PFSK-1 (cell line): ENCODE results near the gene MCHR1.

Experiments
- POLR2AphosphoS5 ChIP-seq: IDR thresholded peaks from 2 replicates; pipeline ENCODE4 v1.6.1; 2012; ENCODE audit warnings: low read depth, mild to moderate bottlenecking, control low read depth, low read length, moderate library complexity
- SIN3A ChIP-seq: IDR thresholded peaks from 2 replicates; pipeline ENCODE4 v1.6.1; 2012; ENCODE audit warnings: mild to moderate bottlenecking, low read length, moderate library complexity, borderline replicate concordance; ENCODE audit not compliant: insufficient read depth
- TAF1 ChIP-seq: IDR thresholded peaks from 2 replicates; pipeline ENCODE4 v1.6.1; 2012; ENCODE audit warnings: low read length, control low read depth, borderline replicate concordance; ENCODE audit not compliant: insufficient read depth

GRCh38 chr22:40681451-40681850 lies 2.2 kb downstream of the MCHR1 start:
- no peak for TF ChIP-seq POLR2AphosphoS5
- no peak for TF ChIP-seq SIN3A
- no peak for TF ChIP-seq TAF1
